Endothelial cell of umbilical vein (primary cell): Measurements from ENCODE around the gene EHBP1L1. TPM values are rescaled to one million over a fixed set of nuclear protein-coding genes. Genes with fewer than 3 reads are reported as not detected.

Experiments used
- BruUV-seq: library from RNA; stranded (reverse); fragments of 400-500 nt; replicated peaks from 2 replicates; lab custom pipeline; 2021; lab: Mats Ljungman, UMichigan
- CTCF ChIA-PET: fragments of 300-600, 350-600 bp; sonication (Branson Sonifier 250); formaldehyde crosslinking; loops from one replicate; lab custom pipeline; 2021; ENCODE audit warnings: antibody characterized with exemption, inconsistent platforms; lab: Charles Lee
- POLR2A ChIA-PET: fragments of 300-600, 350-600 bp; sonication (Branson Sonifier 250); formaldehyde crosslinking; loops from one replicate; lab custom pipeline; 2021; ENCODE audit warnings: antibody characterized with exemption, inconsistent platforms; lab: Charles Lee
- DNase-seq: peaks from one replicate; pipeline ENCODE4 v3.0.0-alpha.2; 2011; ENCODE audit warnings: low read depth, low spot score
- FAIRE-seq: peaks from 2 replicates; lab custom pipeline; 2011; peaks lifted over from hg19 to GRCh38; lab: Jason Lieb, UNC
- H2AFZ ChIP-seq: 2 replicates; pipeline ENCODE4 v1.6.0; 2012; ENCODE audit warnings: low read depth, low read length, control low read depth, inconsistent platforms
- H3K27ac ChIP-seq: 2 replicates; pipeline ENCODE4 v1.5.1; 2011; ENCODE audit warnings: low read depth, mild to moderate bottlenecking, control low read depth, low read length, moderate library complexity; ENCODE audit not compliant: insufficient read depth
- H3K27me3 ChIP-seq, 2 experiments: 2 replicates each; pipeline versions ENCODE4 v1.6.0 to v1.6.1; 2011; ENCODE audit warnings: low read length in 2 of 2, mixed read lengths in 1 of 2; ENCODE audit not compliant: control insufficient read depth in 2 of 2, insufficient read depth in 2 of 2
- H3K36me3 ChIP-seq, 2 experiments: 2 replicates in 1 of 2; 3 replicates in 1 of 2; pipeline ENCODE4 v1.5.1; 2011; ENCODE audit warnings: low read length in 2 of 2, mild to moderate bottlenecking in 1 of 2, moderate library complexity in 1 of 2; ENCODE audit not compliant: control insufficient read depth in 2 of 2, insufficient read depth in 2 of 2; ENCODE audit errors: extremely low read depth in 1 of 2
- H3K4me1 ChIP-seq: 3 replicates; pipeline ENCODE4 v1.5.1; 2011; ENCODE audit warnings: mild to moderate bottlenecking, low read length; ENCODE audit not compliant: control insufficient read depth, insufficient read depth; ENCODE audit errors: extremely low read depth
- H3K4me2 ChIP-seq: 2 replicates; pipeline ENCODE4 v1.6.1; 2011; ENCODE audit warnings: low read length, control low read depth, mixed read lengths; ENCODE audit not compliant: insufficient read depth
- H3K4me3 ChIP-seq, 3 experiments: fragments of 200-600 bp in 1 of 3; sonication (generic), shearing (Covaris generic) in 1 of 3; replicated peaks in 1 of 3; 2 replicates each; pipeline ENCODE4 v1.5.1; 2011 to 2016; ENCODE audit warnings: control low read depth in 3 of 3, low read length in 3 of 3, mild to moderate bottlenecking in 2 of 3, inconsistent platforms in 1 of 3, low read depth in 1 of 3, moderate library complexity in 1 of 3; ENCODE audit not compliant: insufficient read depth in 1 of 3
- H3K79me2 ChIP-seq: 2 replicates; pipeline ENCODE4 v1.6.0; 2012; ENCODE audit warnings: low read length, inconsistent platforms; ENCODE audit not compliant: control insufficient read depth, insufficient read depth
- H3K9ac ChIP-seq: replicated peaks from 2 replicates; pipeline ENCODE3; 2011; ENCODE audit warnings: low read length, control low read depth; ENCODE audit not compliant: insufficient read depth; ENCODE audit errors: extremely low read depth
- H3K9me1 ChIP-seq: replicated peaks from 3 replicates; pipeline ENCODE4 v1.6.0; 2011; ENCODE audit warnings: mild to moderate bottlenecking, low read length; ENCODE audit not compliant: control insufficient read depth, insufficient read depth; ENCODE audit errors: extremely low read depth
- H3K9me3 ChIP-seq: replicated peaks from 2 replicates; pipeline ENCODE4 v1.5.1; 2012; ENCODE audit warnings: low read length, inconsistent platforms; ENCODE audit not compliant: control insufficient read depth, insufficient read depth
- H4K20me1 ChIP-seq: replicated peaks from 2 replicates; pipeline ENCODE3; 2011; ENCODE audit warnings: mild to moderate bottlenecking, low read length; ENCODE audit not compliant: control insufficient read depth, insufficient read depth; ENCODE audit errors: extremely low read depth
- EZH2 ChIP-seq: IDR thresholded peaks from 2 replicates; pipeline ENCODE4 v1.6.1; 2012; ENCODE audit warnings: borderline replicate concordance, low read depth, mild to moderate bottlenecking, moderate library complexity, low read length, inconsistent platforms; ENCODE audit not compliant: severe bottlenecking
- FOS ChIP-seq: IDR thresholded peaks from 2 replicates; pipeline ENCODE4 v1.6.1; 2011; ENCODE audit warnings: mild to moderate bottlenecking, low read length, moderate library complexity, borderline replicate concordance; ENCODE audit not compliant: insufficient read depth
- GATA2 ChIP-seq: IDR thresholded peaks from 2 replicates; pipeline ENCODE4 v1.7.0; 2011; ENCODE audit warnings: low read depth, mild to moderate bottlenecking, moderate library complexity, mixed read lengths, low read length; ENCODE audit not compliant: insufficient read length, insufficient read depth
- JUN ChIP-seq: IDR thresholded peaks from 2 replicates; pipeline ENCODE4 v1.6.1; 2011; ENCODE audit warnings: borderline replicate concordance, low read depth; ENCODE audit not compliant: insufficient read length, insufficient read depth
- MYC ChIP-seq: IDR thresholded peaks from one replicate; pipeline ENCODE4 v1.6.1; 2011; ENCODE audit warnings: mild to moderate bottlenecking, low read depth, low read length
- POLR2A ChIP-seq: IDR thresholded peaks from 2 replicates; pipeline ENCODE4 v1.6.1; 2012; ENCODE audit warnings: low read depth, mild to moderate bottlenecking, control low read depth, low read length
- POLR2AphosphoS5 ChIP-seq: IDR thresholded peaks from 2 replicates; pipeline ENCODE4 v1.6.1; 2012; ENCODE audit warnings: low read depth, mild to moderate bottlenecking, control low read depth, low read length, moderate library complexity; ENCODE audit not compliant: insufficient read depth
- dilution Hi-C: fragments of 300-500 bp; cut with MboI; formaldehyde crosslinking; loops from one replicate; pipeline ENCODE4 v1.15.0; 2019; ENCODE audit warnings: low sequenced_read_pairs; ENCODE audit not compliant: extremely low pct_ligation_motif_present
- intact Hi-C: fragments of 100-400 bp; cut with micrococcal nuclease; formaldehyde crosslinking; loops from one replicate; pipeline ENCODE4 v1.10.0; 2022
- polyA plus RNA-seq, 4 experiments: library from polyadenylated mRNA; depleted of rRNA in 3 of 4; stranded (reverse) in 3 of 4; unstranded in 1 of 4; fragments of >200 nt; gene quantifications; 2 replicates each; pipeline versions ENCODE4 v1.2.1 to v1.2.3, GENCODE V29; 2011 to 2012; ENCODE audit warnings: missing spikeins in 1 of 4
- total RNA-seq: library from RNA; stranded (reverse); gene quantifications from 2 replicates; pipeline ENCODE4 v1.2.3, GENCODE V29; 2021
- TF ChIP-seq, protein P1 (sequence below): IDR thresholded peaks from 2 replicates; pipeline ENCODE4 v1.6.1; 2011; ENCODE audit not compliant: insufficient read depth, insufficient read length
- TF ChIP-seq, protein P2 (sequence below), 2 donors: IDR thresholded peaks; 1 replicate in 1 of 2; 2 replicates in 1 of 2; pipeline ENCODE4 v1.5.1; 2011; ENCODE audit warnings: low read length in 2 of 2, mild to moderate bottlenecking in 2 of 2, moderate library complexity in 2 of 2, control low read depth in 1 of 2, inconsistent platforms in 1 of 2, low read depth in 1 of 2; ENCODE audit not compliant: insufficient read depth in 1 of 2; ENCODE audit errors: extremely low read depth in 1 of 2

EHBP1L1 gene
- total and polyA plus RNA-seq, 2 donors (not counting 3 experiments of a cell fraction or from before 2014, with no cell fraction given) = 12.7 to 19.7 TPM

DNA sequence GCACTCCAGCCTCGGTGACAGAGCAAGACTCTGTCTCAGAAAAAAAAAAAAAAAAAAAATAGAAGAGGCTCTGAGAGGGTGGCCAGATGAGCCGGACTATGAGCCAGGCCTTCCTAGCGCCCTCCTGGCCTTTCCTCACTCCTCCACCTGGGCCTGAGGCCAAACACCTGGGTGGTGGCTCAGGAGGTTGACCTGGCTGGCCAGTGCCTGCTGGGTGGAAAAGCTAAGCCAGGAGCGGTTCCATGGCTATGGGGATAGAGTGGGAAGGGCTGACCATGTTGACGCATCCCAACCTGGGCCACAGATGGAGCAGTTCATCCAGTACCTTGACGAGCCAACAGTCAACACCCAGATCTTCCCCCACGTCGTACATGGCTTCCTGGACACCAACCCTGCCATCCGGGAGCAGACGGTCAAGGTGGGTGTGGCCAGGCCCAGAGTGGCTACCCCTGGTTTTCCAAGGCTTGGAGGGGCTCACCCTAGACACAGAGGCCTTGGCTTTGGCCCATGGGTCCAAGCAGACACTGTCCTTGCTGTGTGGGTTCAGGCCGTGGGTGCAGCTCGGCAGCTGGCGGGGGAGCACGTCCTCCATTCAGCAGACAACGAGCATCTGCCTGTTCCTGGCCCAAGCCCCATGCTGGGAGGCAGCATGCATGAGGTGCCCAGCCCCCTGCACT is 43.3 kb upstream of the EHBP1L1 start:
- intact Hi-C loops (no loop called here), dilution Hi-C loops (no loop called here)
- TF ChIP-seq JUN (no peak), GATA2 (no peak), EZH2 (no peak), POLR2A (no peak), MYC (no peak), FOS (no peak), POLR2AphosphoS5 (no peak)
- TF ChIP-seq, protein P1, sequence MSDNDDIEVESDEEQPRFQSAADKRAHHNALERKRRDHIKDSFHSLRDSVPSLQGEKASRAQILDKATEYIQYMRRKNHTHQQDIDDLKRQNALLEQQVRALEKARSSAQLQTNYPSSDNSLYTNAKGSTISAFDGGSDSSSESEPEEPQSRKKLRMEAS = no peak
- TF ChIP-seq, protein P2, sequence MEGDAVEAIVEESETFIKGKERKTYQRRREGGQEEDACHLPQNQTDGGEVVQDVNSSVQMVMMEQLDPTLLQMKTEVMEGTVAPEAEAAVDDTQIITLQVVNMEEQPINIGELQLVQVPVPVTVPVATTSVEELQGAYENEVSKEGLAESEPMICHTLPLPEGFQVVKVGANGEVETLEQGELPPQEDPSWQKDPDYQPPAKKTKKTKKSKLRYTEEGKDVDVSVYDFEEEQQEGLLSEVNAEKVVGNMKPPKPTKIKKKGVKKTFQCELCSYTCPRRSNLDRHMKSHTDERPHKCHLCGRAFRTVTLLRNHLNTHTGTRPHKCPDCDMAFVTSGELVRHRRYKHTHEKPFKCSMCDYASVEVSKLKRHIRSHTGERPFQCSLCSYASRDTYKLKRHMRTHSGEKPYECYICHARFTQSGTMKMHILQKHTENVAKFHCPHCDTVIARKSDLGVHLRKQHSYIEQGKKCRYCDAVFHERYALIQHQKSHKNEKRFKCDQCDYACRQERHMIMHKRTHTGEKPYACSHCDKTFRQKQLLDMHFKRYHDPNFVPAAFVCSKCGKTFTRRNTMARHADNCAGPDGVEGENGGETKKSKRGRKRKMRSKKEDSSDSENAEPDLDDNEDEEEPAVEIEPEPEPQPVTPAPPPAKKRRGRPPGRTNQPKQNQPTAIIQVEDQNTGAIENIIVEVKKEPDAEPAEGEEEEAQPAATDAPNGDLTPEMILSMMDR (IDR thresholded peaks at IDR 0.05; ENCODE audit: extremely low read depth in 1 of 2, insufficient read depth in 1 of 2, low read depth in 1 of 2, low read length in 2 of 2) = no peak
- H3K4me2 ChIP-seq = no peak overlapping the region
- CTCF ChIA-PET = interaction anchor here (1.1 kb wide), 1 partner anchor 58 kb away, joined by 4 read pairs; no protein-coding TSS in a partner anchor
- BruUV-seq = no TSS peak
- DNase-seq (no peak), FAIRE-seq (no peak)
- no peaks in the 10 kb centered on the region for H3K9me3 ChIP-seq
- H3K9me1 ChIP-seq = no peaks in the 10 kb centered on the region
- no peaks in the 10 kb centered on the region for H3K79me2 ChIP-seq
- POLR2A ChIA-PET = no interaction called here
- H3K4me1 ChIP-seq = no peaks in the 10 kb centered on the region
- H3K36me3 ChIP-seq = peaks cover 13 to 50% of the 10 kb centered on the region in 2 experiments
- H2AFZ ChIP-seq = no peak overlapping the region
- no peaks in the 10 kb centered on the region for H3K27me3 ChIP-seq
- H4K20me1 ChIP-seq = no peaks in the 10 kb centered on the region
- no peak overlapping the region for H3K4me3 ChIP-seq
- H3K27ac ChIP-seq = no peak overlapping the region
- no peak overlapping the region for H3K9ac ChIP-seq
